T-helper 2 cell treated with Interferon-gamma antibody and Interleukin-4, amounts not matched to agents 5 μg/mL and 100 μg/mL, for 36 hours (primary cell): ENCODE results near the gene SIRT6.

Experiments
- DNase-seq: peaks from one replicate; pipeline ENCODE4 v3.0.0; 2021; ENCODE audit warnings: low spot score
- H3K27ac Mint-ChIP-seq: one replicate; pipeline ENCODE4 v1.8.0; 2021; ENCODE audit warnings: mild to moderate bottlenecking, mixed read lengths
- H3K27me3 Mint-ChIP-seq: one replicate; pipeline ENCODE4 v1.8.0; 2021; ENCODE audit warnings: low read depth, mixed read lengths
- H3K36me3 Mint-ChIP-seq: one replicate; pipeline ENCODE4 v1.8.0; 2021; ENCODE audit warnings: low read depth, mixed read lengths
- H3K4me1 Mint-ChIP-seq: one replicate; pipeline ENCODE4 v1.8.0; 2021; ENCODE audit warnings: low read depth, mixed read lengths
- H3K4me3 Mint-ChIP-seq: one replicate; pipeline ENCODE4 v1.8.0; 2022; ENCODE audit warnings: mild to moderate bottlenecking, moderate library complexity, mixed read lengths
- H3K9me3 Mint-ChIP-seq: one replicate; pipeline ENCODE4 v1.8.0; 2021; ENCODE audit warnings: mixed read lengths

Gene SIRT6

DNA sequence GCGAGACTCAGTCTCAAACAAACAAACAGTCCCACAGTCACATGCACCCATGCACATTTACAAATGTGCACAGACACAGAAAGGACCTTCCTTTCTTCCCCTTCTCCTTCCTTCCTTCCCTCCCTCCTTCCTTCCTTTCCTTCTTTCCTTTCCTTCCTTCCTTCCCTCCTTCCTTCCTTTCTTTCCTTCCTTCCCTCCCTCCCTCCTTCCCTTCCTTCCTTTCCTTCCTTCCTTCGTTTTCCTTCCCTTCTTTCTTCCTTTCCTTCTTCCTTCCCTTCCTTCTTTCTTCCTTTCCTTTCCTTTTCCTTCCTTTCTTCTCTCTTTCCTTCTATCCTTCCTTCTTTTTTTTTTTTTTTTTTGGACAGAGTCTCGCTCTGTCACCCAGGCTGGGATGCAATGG is 30.8 kb upstream of the SIRT6 start:
- Mint-ChIP-seq H3K27me3 (no peaks in the 10 kb centered on the region), H3K9me3 (no peaks in the 10 kb centered on the region), H3K4me1 (no peaks in the 10 kb centered on the region), H3K4me3 (no peak overlapping the region), H3K36me3 (no peaks in the 10 kb centered on the region), H3K27ac (peak overlapping the region; percentile 31)
- no peak for DNase-seq

- no peaks in the 10 kb centered on the region for H3K27me3 Mint-ChIP-seq
- H3K27ac Mint-ChIP-seq: no peak overlapping the region
- H3K36me3 Mint-ChIP-seq: no peaks in the 10 kb centered on the region
- no peak for DNase-seq
- no peaks in the 10 kb centered on the region for H3K9me3 Mint-ChIP-seq
- no peaks in the 10 kb centered on the region for H3K4me1 Mint-ChIP-seq
- no peak overlapping the region for H3K4me3 Mint-ChIP-seq
Observed at GRCh38 chr19:4210166-4210731, 27.9 kb upstream of the SIRT6 start.

DNA sequence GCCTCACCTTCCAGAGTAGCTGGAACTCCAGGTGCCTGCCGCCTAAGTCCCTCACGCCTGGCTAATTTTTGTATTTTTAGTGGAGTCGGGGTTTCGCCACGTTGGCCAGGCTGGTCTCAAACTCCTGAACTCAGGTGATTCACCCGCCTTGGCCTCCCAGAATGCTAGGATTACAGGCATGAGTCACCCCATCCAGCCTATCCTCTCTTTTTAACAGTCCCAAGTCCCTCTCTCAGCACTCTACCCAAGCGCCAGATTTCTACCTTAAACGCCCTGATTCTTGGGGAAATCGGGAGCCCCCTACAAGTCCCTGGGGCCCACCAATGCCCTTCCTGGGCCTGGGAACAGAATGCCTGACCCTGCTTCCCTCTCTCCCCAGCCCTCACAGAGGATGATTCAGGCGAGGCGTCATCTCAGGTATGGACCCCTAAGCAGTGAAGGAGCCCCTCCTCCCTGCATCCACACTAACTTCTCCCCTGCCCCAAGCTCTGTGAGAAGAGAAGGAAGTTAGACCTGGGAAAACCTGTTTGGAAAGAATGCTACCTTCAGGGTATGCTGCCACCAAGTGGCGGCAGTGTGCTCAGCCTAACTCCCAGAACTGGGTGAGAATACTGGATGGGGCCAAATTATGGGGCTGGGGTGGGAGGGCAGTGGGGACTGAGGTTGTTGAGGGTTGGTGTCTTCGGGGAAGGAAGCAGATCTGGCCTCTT is 26.2 kb upstream of the SIRT6 start:
- H3K27ac Mint-ChIP-seq: no peak overlapping the region
- peaks cover 2% of the 10 kb centered on the region for H3K4me1 Mint-ChIP-seq
- H3K27me3 Mint-ChIP-seq: no peaks in the 10 kb centered on the region
- H3K9me3 Mint-ChIP-seq: no peaks in the 10 kb centered on the region
- no peak overlapping the region for H3K4me3 Mint-ChIP-seq
- no peak for DNase-seq
- H3K36me3 Mint-ChIP-seq: no peaks in the 10 kb centered on the region

GRCh38 chr19:4206818-4207484 is 24.6 kb upstream of the SIRT6 start:
- Mint-ChIP-seq H3K27me3 (no peaks in the 10 kb centered on the region), H3K9me3 (no peaks in the 10 kb centered on the region), H3K36me3 (no peaks in the 10 kb centered on the region), H3K4me1 (peaks cover 2% of the 10 kb centered on the region), H3K27ac (no peak overlapping the region), H3K4me3 (no peak overlapping the region)
- DNase-seq: no peak

- no peak overlapping the region for H3K27ac Mint-ChIP-seq
Observed at GRCh38 chr19:4201798-4202197, 19.4 kb upstream of the SIRT6 start.

DNA sequence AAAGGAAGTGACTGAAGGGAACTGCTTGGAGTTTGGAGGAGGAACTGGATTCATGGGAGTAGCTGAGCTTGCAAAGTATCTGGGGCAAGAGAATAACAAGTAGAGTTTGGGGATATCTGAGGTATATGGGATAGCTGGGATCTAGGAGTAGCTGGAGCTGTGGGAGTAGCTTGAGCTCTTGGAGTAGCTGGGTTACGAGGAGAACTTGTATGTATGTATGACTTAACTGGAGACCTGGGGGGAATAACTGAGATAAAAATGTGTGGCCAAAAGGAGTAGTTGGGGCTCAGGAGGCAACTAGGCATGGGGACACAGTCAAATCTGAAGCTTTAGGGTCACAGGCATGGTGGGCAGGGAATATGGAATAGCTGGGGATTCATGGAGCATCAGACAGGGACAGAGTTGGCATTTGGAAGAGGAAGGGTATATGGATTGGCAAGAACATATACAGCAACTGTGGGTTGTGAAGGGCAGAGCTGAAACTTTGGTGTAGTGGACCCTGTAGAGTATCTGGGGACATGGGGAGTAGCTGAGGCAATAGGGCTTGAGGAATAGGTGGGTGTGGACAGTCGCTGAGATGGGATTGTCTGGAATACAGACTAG is 18.7 kb upstream of the SIRT6 start:
- Mint-ChIP-seq H3K36me3 (peaks cover 10% of the 10 kb centered on the region), H3K4me1 (peaks cover 11% of the 10 kb centered on the region), H3K27me3 (peaks cover 22% of the 10 kb centered on the region), H3K4me3 (no peak overlapping the region), H3K9me3 (peaks cover 10% of the 10 kb centered on the region), H3K27ac (no peak overlapping the region)
- DNase-seq: no peak

More at GRCh38 chr19:4201798-4202197, 19.4 kb upstream of the SIRT6 start:
- no peak for DNase-seq
- Mint-ChIP-seq H3K36me3 (peaks cover 10% of the 10 kb centered on the region), H3K4me3 (no peak overlapping the region), H3K9me3 (peaks cover 10% of the 10 kb centered on the region), H3K27me3 (peaks cover 21% of the 10 kb centered on the region), H3K4me1 (peaks cover 11% of the 10 kb centered on the region)

DNA sequence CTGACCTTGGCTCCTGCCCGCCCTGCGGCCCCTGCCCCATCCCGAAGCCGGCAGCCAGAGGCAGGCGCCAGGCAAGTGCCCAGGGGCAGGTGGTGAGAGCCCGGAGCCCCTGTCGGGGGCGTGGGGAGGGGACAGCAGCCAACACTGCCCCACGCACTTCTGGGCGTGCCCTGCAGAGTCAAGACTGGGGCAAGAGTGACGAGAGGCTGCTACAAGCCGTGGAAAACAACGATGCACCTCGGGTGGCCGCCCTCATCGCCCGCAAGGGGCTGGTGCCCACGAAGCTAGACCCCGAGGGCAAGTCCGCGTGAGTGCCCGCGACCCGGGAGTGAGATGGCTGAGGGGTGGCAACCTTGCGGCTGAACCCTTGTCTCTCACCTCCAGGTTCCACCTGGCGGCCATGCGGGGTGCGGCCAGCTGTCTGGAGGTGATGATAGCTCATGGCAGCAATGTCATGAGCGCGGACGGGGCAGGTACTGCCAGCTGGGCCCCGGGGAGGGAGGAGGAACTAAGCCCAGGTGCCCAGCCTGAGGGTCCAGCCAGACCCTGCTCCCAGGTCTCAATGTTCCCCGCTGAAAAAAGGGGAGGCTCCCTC is 17.4 kb upstream of the SIRT6 start:
- DNase-seq: no peak
- H3K36me3 Mint-ChIP-seq: peaks cover 10% of the 10 kb centered on the region
- peaks cover 11% of the 10 kb centered on the region for H3K4me1 Mint-ChIP-seq
- H3K4me3 Mint-ChIP-seq: no peak overlapping the region
- H3K27me3 Mint-ChIP-seq: peaks cover 26% of the 10 kb centered on the region
- H3K9me3 Mint-ChIP-seq: peaks cover 10% of the 10 kb centered on the region
- no peak overlapping the region for H3K27ac Mint-ChIP-seq

DNA sequence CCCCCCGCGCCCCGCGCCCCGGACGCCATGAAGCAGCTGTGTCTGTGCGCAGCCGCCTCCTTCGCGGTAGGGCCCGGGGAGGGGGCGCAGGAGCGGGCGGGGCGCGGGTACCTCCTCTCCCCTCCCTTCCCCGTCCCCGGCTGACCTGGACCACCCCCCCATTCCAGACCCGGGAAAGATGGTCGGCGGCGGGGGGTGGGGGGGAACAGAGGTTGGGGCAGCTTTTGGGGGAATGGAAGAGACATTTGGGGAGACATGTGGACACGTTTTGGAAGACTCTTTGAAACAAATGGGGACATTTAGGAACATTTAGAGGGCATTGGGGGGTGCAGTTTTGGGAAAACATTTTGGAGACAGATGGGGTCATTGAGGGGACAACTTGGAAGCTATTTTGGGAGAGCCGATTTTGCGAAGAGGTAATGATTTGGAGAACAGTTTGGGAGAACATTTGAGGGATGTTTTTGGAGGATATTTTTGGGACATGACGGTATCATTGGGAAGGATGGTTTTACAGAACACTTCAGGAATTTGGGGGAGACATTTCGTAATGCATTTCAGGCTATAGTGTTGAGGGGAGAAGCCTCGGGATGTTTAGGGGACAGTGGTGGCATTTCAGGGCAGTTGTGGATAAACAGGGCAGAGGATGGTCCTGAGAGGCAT is 16.2 kb upstream of the SIRT6 start:
- Mint-ChIP-seq H3K27me3 (peaks cover 31% of the 10 kb centered on the region), H3K36me3 (peaks cover 10% of the 10 kb centered on the region), H3K4me1 (peaks cover 9% of the 10 kb centered on the region), H3K9me3 (peaks cover 10% of the 10 kb centered on the region), H3K27ac (no peak overlapping the region), H3K4me3 (no peak overlapping the region)
- DNase-seq: no peak

GRCh38 chr19:4197625-4198466 is 15.5 kb upstream of the SIRT6 start:
- peaks cover 31% of the 10 kb centered on the region for H3K27me3 Mint-ChIP-seq
- no peak for DNase-seq
- H3K4me3 Mint-ChIP-seq: peak overlapping the region; percentile 9
- peaks cover 10% of the 10 kb centered on the region for H3K9me3 Mint-ChIP-seq
- H3K27ac Mint-ChIP-seq: no peak overlapping the region
- H3K36me3 Mint-ChIP-seq: peaks cover 10% of the 10 kb centered on the region
- H3K4me1 Mint-ChIP-seq: peaks cover 9% of the 10 kb centered on the region

DNA sequence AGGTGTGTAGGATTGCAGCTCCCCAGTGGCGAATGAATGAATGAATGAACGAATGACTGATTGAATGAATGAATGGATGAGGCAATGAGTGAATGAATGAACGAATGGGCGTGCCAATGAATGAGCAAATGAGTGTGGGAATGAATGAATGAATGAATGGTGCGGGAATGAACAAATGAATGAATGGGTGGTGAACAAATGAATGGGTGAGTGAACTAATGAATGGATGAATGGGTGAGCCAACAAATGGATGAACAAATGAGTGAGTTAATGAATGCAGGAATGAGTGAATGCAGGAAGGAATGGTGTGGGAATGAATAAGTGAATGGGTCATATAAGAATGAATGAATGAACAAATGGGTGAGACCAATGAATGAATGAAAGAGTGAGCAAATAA is 14.9 kb upstream of the SIRT6 start:
- H3K4me1 Mint-ChIP-seq: peaks cover 9% of the 10 kb centered on the region
- peaks cover 10% of the 10 kb centered on the region for H3K36me3 Mint-ChIP-seq
- H3K9me3 Mint-ChIP-seq: peaks cover 10% of the 10 kb centered on the region
- peak overlapping the region; percentile 60 for H3K27ac Mint-ChIP-seq
- H3K27me3 Mint-ChIP-seq: peaks cover 31% of the 10 kb centered on the region
- no peak for DNase-seq
- H3K4me3 Mint-ChIP-seq: peak overlapping the region; percentile 9

DNA sequence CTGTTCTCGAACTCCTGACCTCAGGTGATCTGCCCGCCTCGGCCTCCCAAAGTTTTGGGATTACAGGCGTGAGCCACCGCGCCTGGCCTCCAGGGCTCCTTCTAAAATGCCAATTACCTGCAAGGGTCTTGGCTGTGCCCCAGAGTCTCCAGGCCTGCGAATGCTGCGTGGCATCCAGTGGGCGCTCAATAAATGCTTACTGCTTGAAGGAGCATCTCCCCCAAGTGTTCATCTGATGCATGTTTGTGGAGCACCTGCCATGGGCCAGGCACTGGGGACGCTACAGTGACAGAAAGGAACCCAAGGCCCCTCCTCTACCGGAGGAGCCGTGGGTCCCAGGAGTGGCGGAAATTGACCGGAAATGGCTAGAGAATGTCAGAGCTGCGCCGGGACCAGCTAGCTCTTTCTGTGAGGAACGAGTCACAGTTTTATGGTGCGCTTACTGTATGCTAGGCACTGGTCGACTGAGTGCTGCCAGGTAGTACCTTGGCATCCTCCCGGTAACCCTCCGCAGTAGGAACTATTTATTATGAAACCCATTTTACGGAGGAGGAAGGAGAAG is 14.3 kb upstream of the SIRT6 start:
- H3K27ac Mint-ChIP-seq: peak overlapping the region; percentile 60
- peaks cover 9% of the 10 kb centered on the region for H3K4me1 Mint-ChIP-seq
- DNase-seq: no peak
- peaks cover 10% of the 10 kb centered on the region for H3K36me3 Mint-ChIP-seq
- H3K27me3 Mint-ChIP-seq: peaks cover 31% of the 10 kb centered on the region
- peaks cover 10% of the 10 kb centered on the region for H3K9me3 Mint-ChIP-seq
- H3K4me3 Mint-ChIP-seq: no peak overlapping the region

- no peak overlapping the region for H3K27ac Mint-ChIP-seq
Observed at GRCh38 chr19:4196009-4196408, 13.6 kb upstream of the SIRT6 start.

More at GRCh38 chr19:4196009-4196408, 13.6 kb upstream of the SIRT6 start:
- Mint-ChIP-seq H3K27me3 (peaks cover 30% of the 10 kb centered on the region), H3K9me3 (peaks cover 10% of the 10 kb centered on the region), H3K4me1 (peaks cover 9% of the 10 kb centered on the region), H3K36me3 (peaks cover 10% of the 10 kb centered on the region), H3K4me3 (no peak overlapping the region)
- no peak for DNase-seq
